Measurements from ENCODE around the gene KRTAP4-16.
"Not testable (repeated sequence)": the region's sequence is repeated elsewhere in the genome, so short reads cannot be mapped to it uniquely, and the experiment has no call there.

Gene KRTAP4-16

DNA sequence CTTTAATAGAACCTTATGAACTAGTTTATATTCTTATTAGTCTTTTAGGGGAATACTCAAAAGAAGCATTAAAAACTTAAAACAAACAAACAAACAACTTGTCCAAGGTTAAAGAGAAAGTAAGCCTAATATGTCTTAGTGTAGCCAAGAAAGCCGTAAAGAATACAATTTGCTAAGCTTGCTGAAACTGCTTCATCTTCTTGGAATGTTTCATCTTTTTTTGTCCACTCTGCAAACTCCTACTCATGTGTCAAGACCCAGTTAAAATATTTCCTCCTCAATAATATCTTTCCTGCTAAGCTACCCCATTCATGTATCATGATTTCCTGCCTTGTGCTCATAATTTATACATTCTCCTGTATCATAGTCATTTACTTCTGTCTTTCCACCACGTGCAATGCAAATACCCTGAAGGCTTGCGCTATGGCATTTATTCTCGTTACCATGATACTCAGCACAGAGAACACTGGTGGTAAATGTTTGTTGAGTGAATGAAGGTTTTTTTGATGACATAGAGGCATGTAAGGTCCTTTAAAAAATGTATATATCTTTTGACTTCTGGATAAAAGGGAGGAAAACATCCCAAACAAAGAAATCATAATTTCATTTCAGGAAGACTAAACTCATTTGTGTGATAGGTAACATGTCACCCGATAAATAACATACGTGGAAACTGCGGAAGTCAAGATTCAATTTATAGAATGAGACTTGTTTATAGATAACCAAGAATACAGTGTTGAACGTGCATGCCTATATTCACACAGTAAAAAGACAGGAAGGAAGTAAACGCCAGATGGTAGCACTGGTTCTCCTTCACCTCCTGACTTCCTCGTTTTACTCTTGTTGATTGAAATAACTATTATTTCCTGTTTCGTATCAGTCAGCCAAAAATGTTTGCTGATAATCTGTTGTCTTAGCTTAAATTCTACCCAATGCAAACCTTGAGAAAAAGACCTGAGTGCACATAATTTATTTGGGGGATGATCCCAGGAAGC lies 18.0 kb upstream of the KRTAP4-16 start:
- peak; percentile 26 for DNase-seq (ENCODE audit: low spot score)

- DNase-seq (ENCODE audit: low spot score): no peak
These were observed 16.7 kb upstream of the KRTAP4-16 start for GRCh38 chr17:41118721-41119120.

- DNase-seq (ENCODE audit: low spot score): not testable (repeated sequence)
These were observed 15.9 kb upstream of the KRTAP4-16 start, which contains the start of gene KRTAP4-11 for GRCh38 chr17:41117846-41118386. Gene KRTAP4-11, minus strand, starts transcription at chr17:41118373. Its CDS starts 58 bp downstream, at chr17:41118315.

DNA sequence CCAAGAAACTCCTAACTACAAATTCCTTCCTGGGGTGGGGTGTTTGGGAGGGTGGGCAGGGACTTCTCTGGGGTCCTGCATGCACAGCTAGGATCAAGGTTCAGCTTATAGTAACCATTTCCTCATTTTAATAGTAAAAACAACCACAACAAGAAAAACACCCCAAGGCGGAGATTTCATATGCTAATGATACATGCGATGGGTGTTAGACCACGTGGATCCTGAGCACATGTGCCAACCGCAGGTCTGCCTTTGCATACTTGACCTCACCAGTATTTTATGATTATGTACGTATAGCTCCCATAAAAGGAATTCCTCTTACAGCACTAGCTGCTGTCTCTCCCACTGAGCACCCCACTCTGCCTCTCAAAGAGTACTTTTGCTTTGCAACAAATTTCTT lies 14.3 kb upstream of the KRTAP4-16 start:
- DNase-seq (ENCODE audit: low spot score): no peak

GRCh38 chr17:41111151-41111885 lies 9.3 kb upstream of the KRTAP4-16 start:
- no peak for DNase-seq (ENCODE audit: low spot score)

DNA sequence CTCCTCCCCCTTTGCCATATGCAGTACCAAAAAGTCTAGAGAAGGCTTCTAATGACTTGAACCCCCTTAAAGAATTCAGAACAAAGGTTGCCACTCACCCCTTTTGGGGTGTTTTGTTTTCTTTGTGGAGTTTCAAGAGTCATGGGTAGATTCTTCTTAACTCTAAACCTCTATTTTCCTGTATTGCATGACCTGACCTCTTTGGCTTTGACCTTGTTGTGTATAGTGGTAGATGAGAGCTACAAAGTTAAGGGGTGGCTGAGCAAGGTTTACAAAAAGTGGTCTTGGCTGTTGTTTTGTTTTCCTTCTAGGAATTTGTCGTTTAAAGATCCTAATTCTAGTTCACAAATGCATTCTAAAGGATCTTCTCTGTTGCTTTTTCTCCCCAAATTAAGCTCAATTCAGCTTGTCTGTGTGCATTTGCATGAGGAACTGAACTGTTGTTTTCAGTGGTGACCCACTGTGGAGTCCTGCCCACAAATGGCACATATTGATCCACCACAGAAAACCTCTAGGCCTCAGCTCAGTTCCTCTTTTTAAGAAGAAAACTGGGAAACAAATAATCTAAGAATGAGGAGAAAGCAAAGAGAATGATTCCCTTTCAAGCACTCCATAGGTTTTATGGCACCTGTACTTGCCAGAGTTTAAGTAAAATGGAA lies 6.8 kb upstream of the KRTAP4-16 start:
- not testable (repeated sequence) for DNase-seq (ENCODE audit: low spot score)

DNA sequence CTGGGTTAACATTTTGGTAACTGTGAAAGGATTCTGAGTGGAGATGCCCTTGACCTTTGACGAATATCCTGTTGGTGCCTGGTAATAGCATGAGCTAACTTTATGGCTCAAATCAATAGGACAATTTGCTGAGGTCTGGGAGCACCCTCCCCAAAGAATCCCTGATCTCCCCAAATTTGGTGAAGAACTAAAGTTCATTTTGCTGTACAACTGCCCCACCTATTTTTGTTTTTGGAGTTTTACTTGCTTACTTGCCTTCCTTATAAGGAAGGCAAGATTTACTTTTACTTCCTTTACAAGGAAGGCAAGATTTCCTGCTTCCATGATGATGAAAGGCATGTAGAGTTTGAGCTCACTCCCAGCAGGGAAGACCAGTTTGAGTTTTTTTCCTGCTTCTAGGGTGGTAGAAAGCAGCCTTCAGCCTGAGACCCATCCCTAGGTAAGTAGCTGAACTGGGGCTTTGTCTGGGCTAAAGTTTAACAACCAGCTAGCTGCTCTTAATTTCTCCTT lies 6.0 kb upstream of the KRTAP4-16 start:
- no peak for DNase-seq (ENCODE audit: low spot score)

DNA sequence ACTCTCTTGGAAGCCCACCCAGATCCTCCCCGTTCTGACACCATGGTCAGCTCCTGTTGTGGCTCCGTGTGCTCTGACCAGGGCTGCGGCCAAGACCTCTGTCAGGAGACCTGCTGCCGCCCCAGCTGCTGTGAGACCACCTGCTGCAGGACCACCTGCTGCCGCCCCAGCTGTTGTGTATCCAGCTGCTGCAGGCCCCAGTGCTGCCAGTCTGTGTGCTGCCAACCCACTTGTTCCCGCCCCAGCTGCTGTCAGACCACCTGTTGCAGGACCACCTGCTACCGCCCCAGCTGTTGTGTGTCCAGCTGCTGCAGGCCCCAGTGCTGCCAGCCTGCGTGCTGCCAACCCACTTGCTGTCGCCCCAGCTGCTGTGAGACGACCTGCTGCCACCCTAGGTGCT lies 3.3 kb upstream of the KRTAP4-16 start, which contains the start of gene KRTAP4-9:
KRTAP4-9 (plus strand) TSS at position 43 of the 400 bp plus-strand sequence; CDS start at position 43, 0 bp downstream.
- not testable (repeated sequence) for DNase-seq (ENCODE audit: low spot score)

GRCh38 chr17:41104386-41105038 lies 2.5 kb upstream of the KRTAP4-16 start:
- DNase-seq (ENCODE audit: low spot score): not testable (repeated sequence)

DNA sequence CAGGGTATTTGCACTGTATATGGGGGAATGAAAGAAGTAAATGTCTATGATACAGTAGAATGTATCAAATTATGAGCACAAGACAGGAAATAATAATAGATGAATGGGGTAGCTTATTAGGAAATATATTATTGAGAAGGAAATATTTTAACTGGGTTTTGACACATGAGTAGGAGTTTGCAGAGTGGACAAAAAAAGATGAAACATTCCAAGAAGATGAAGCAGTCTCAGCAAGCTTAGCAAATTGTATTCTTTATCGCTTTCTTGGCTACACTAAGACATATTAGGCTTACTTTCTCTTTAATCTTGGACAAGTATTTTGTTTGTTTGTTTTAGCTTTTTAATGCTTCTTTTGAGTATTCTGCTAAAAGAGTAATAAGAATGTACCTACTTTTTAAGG lies 1.9 kb upstream of the KRTAP4-16 start:
- no peak for DNase-seq (ENCODE audit: low spot score)

DNA sequence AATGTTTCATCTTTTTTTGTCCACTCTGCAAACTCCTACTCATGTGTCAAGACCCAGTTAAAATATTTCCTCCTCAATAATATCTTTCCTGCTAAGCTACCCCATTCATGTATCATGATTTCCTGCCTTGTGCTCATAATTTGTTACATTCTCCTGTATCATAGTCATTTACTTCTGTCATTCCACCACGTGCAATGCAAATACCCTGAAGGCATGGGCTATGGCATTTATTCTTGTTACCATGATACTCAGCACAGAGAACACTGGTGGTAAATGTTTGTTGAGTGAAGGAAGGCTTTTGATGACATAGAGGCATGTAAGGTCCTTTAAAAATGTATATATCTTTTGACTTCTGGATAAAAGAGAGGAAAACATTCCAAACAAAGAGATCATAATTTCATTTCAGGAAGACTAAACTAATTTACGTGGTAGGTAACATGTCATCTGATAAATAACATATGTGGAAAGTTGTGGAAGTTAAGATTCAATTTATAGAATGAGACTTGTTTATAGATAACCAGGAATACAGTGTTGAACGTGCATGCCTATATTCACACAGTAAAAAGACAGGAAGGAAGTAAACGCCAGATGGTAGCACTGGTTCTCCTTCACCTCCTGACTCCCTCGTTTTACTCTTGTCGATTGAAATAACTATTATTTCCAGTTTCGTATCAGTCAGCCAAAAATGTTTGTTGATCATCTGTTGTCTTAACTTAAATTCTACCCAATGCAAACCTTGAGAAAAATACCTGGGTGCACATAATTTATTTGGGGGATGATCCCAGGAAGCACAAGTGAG lies 2.1 kb downstream of the KRTAP4-16 start:
- DNase-seq (ENCODE audit: low spot score): not testable (repeated sequence)

- DNase-seq (ENCODE audit: low spot score): no peak
These were observed 3.5 kb downstream of the KRTAP4-16 start for GRCh38 chr17:41098481-41098880.

- no peak for DNase-seq (ENCODE audit: low spot score)
These were observed 4.0 kb downstream of the KRTAP4-16 start, which contains the start of gene KRTAP4-8 for GRCh38 chr17:41098042-41098441. Gene KRTAP4-8, minus strand, starts transcription at chr17:41098142. Its CDS starts 58 bp downstream, at chr17:41098084.

- no peak for DNase-seq (ENCODE audit: low spot score)
These were observed 6.0 kb downstream of the KRTAP4-16 start for GRCh38 chr17:41096055-41096454.

- not testable (repeated sequence) for DNase-seq (ENCODE audit: low spot score)
These were observed 13.2 kb downstream of the KRTAP4-16 start for GRCh38 chr17:41088760-41089352.

DNA sequence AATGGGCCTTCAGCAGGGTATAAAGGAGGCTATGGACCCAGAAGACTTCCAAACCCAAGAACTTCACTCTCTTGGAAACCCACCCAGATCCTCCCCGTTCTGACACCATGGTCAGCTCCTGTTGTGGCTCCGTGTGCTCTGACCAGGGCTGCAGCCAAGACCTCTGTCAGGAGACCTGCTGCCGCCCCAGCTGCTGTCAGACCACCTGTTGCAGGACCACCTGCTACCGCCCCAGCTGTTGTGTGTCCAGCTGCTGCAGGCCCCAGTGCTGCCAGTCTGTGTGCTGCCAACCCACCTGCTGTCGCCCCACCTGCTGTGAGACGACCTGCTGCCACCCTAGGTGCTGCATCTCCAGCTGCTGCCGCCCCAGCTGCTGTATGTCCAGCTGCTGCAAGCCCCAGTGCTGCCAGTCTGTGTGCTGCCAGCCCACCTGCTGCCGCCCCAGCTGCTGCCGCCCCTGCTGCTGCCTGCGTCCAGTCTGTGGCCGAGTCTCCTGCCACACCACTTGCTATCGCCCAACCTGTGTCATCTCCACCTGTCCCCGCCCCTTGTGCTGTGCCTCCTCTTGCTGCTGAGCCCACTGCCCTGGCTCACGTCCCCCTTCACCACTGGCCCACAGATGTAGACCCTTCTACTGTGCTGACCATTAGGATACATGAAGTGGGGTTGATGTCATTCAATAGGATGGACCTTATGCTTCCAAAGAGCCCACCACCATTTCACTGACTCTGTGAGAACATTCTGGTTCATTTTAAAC lies 17.7 kb downstream of the KRTAP4-16 start, which contains the start of gene KRTAP4-7:
KRTAP4-7 (plus strand) TSS at position 51 of the 757 bp plus-strand sequence; CDS start at position 108, 57 bp downstream.
- not testable (repeated sequence) for DNase-seq (ENCODE audit: low spot score)

DNA sequence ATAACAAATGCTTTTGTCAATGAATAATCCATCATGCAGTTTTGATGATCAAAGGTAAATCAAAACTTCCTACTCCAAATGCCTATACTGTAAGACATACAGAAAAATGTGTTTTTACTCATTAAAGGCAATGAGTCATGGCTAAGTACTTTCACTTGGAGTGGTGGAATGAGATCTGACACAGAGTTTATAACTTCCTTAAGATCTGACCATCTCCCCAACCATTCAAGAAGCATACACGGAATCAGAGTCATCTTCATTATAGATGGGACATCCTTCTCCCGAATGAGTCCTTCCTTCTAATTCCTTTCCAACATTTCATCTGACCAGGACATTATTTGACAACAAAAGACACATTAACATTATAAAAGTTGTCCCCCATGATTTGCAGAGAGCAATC lies 18.6 kb downstream of the KRTAP4-16 start:
- not testable (repeated sequence) for DNase-seq (ENCODE audit: low spot score)

- no peak for DNase-seq (ENCODE audit: low spot score)
These were observed 19.4 kb downstream of the KRTAP4-16 start for GRCh38 chr17:41082626-41083025.

GRCh38 chr17:41076788-41077187 lies 25.2 kb downstream of the KRTAP4-16 start:
- no peak for DNase-seq (ENCODE audit: low spot score)
